HUDEP-2 (cell line): ENCODE measurements around the gene EVL.

Experiments used
- DNase-seq, 76 experiments: peaks; one replicate each; lab custom pipeline; 2025; ENCODE audit not compliant: unreplicated experiment in 76 of 76; lab: John Stamatoyannopoulos, UW

Gene EVL

GRCh38 chr14:100106250-100107112 lies 41.3 kb downstream of the EVL start:
- no peak for DNase-seq

- peak in 1 of 76 experiments; percentile 9 for DNase-seq
These were observed 42.0 kb downstream of the EVL start for GRCh38 chr14:100107236-100107635.

DNA sequence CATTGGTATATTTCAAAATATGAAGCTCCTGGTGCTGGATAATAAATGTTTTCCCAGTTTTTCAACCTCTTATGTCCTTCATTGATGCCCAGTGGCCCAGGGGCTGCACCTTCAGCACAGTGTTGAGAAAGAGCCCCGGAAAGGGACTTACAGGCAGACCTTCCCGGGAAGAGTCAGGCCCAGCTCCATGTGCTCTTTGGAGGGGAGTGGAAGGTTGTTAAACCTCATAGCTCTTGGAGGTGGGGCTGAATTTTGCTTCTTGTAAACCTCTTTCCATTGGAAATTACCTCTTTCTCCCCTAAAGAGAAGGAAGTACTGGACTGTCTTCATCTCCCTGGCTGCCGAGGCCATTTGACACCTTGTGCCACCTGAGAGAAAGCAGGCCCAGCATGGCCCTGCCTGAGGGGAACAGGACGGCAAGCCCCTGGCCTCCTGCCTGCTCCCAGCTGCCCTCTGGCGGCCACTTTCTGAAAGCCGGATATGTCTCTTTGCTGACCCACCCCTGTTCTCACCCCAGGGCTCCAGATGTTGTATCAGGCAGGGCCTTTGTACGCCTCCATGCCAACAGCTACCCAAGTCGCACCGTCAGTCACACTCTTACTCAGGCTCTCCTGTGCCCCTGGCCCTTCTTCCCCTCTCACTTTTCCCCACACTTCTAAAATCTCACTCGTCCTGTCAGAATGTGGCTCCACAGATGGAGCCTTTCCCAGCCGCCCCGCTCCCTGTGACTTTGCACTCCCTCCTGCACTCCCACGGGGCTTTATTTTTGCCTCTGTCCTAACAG lies 43.0 kb downstream of the EVL start:
- peak in 71 of 76 experiments; percentile 3 to 86 (median 66) for DNase-seq

DNA sequence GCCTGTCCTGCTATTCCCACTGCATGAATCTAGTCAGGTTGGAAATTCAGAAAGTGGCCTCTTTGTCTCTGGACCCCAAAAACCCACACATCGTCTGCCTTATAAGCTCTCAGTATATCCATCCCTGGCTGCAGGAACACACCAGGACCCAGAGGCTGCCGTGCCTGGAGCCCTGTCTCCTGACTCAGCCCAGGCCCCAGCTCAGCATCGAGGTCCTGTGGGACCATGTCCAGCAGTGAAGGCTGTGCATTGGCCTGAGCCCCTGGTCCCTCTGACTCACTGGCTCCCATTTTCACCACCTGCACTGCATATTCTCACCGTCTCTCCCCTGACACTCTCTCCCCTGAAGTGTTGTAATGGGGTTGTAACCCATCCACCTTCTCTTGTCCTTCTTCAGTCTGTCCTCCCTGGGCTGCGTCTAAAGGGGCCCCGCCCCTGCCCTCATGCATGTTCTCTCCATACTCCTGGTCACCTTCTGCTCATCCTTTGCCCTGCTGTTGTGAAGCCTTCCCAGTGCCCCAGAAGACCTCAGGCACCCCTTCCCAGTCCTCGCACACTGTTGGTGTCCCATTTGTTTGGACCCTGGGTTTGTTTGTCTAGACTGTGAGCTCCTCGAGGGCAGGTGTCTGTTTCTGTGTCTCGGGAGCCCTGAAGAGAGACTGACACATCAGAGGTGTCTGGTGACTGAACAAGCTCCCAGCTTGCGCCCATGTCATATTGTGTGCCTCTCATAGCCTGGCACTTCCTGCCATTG lies 43.8 kb downstream of the EVL start:
- DNase-seq = no peak

DNA sequence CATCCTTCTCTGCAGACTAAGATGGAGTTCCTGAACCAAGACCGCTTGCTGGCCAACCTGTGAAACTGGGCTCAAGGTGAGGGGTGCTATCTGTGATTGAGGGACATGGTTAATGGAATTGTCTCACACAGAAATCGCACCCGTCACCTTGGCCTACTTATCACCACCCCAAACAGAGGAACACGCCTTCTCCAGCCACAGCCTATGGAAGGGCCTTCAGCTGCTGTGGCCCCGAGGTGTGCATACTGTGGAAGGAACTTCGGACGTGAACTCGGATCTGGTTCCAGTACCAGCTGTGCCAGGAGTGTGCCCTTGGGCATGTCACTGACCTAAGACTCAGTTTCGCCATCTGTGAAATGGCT lies 44.4 kb downstream of the EVL start:
- no peak for DNase-seq

GRCh38 chr14:100110816-100111215 lies 45.6 kb downstream of the EVL start:
- no peak for DNase-seq

DNA sequence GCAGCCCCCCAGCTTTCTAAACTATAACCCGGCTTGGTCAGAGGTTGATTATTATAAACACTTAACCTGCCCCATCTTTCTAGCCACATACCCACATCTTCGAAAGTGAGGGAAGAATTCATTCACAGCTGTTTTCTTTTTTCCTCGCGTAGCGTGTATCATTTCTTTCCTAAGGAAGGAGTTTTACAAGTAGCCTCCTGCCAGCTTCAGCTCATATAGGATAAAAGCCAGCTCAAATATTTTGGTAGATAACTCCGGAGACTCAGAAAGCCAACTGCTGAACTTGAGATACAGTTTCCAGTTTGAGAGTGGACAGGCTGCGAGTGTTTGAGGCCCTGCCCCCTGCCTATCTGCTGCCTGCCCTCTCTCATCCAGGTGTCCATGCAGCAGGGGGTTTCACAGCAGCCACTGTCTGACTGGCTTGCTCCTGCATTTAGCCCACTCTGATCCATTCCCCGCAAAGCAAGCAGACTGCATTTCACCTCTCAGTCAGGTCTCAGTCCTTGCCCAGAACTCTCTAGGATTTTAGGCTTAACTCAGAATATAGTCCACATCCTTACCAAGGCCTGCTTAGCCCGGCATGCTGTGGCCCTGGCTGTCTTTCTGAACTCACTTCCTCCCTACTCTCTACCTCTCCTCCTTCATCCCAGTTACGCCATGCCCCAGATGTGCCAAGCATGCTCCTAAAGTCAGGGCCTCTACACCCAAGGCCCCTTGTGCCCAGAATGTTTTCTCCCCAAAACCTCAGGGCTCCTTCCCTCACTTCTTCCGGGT lies 46.9 kb downstream of the EVL start:
- DNase-seq = no peak

DNA sequence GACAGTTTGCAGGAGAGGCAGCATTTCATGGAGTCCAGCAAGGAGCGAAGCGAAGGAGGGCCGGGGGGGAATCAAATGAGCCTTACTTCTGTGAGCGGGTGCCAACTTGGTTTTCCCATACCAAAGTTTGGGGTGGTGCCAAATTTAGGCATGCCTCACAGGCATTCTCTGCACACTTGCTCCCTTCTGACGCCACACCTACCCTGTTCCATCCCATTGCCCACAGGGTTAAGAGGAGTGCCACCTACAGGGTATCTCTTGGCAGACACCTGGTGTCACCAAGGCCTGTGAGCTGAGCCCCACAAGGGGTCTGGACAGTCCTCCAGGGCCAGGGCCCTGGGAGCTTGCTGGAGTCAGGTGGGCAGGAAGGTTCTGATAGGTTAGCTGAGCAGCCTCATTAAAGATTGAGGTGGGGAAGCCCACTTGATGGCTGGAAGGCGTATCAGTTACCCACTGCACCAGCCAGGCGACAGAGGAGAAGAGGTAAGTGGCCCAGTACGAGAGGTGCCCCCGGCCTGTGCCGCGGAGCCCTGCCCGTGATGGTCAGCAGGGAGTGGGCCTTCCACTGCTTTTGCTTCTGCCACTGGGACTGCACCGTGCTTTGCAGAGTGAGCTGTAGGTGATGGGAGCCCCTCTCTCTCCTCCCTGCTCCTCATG lies 49.0 kb downstream of the EVL start:
- no peak for DNase-seq

- DNase-seq = no peak
These were observed 50.0 kb downstream of the EVL start for GRCh38 chr14:100115236-100115635.

- no peak for DNase-seq
These were observed 50.5 kb downstream of the EVL start for GRCh38 chr14:100115726-100116125.

DNA sequence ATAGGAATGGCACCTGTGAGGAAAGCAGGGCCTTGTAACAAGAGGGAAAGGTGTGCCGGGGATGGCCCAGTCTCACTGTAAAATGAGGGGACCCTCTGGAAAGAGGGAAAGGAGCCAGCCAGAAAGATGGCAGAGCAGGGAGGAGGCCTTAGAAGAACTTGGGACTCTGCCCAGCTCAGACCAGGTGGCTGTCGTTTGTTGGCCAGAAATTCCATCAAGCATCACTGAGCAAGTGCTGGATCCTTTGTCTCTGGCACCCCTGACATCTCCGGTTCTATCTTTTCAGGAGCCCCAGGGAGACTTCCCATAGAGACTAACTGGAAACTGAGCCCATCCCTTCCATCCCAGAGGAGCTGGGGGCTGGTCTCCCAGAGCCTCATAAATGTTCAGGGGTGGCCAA lies 50.9 kb downstream of the EVL start:
- no peak for DNase-seq

- no peak for DNase-seq
These were observed 51.8 kb downstream of the EVL start for GRCh38 chr14:100117026-100117425.

DNA sequence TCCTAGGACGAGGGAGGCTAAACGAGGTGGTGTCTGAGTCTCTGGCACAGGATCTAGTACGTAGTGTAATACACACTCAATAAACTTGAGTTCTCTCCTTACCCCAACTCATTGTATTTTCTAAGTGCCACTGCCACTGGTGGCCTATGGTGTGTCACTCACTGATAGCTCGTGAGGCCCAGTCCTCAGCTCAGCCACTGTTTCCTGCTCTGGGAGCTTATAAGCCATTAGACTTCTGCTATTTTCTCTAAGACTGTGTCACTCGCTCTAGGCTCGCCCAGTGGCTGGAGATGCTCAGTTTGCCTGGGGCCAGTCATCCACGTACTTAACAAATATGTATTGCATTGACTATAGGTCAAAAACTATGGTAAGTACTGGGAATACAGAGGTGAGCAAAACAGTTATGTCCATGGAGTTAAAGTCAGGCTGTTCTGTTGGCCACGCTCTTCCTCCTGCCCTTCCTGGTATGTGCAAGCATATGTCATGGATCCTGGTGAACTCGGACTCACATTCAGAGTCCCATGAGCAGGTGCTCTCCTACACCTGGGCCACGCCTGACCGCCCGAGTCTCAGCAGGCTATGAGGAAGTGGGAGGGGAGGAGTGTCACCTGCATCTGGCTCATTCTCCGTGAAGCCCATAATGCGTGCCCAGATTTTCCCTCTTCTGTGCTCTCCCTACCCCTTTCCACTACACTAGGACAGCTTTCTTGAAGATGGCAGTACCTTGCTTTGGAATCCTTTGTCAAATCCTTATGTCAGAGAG lies 52.6 kb downstream of the EVL start:
- DNase-seq = no peak

- DNase-seq = no peak
These were observed 53.3 kb downstream of the EVL start for GRCh38 chr14:100118396-100119011.

- no peak for DNase-seq
These were observed 54.0 kb downstream of the EVL start for GRCh38 chr14:100119251-100119650.

DNA sequence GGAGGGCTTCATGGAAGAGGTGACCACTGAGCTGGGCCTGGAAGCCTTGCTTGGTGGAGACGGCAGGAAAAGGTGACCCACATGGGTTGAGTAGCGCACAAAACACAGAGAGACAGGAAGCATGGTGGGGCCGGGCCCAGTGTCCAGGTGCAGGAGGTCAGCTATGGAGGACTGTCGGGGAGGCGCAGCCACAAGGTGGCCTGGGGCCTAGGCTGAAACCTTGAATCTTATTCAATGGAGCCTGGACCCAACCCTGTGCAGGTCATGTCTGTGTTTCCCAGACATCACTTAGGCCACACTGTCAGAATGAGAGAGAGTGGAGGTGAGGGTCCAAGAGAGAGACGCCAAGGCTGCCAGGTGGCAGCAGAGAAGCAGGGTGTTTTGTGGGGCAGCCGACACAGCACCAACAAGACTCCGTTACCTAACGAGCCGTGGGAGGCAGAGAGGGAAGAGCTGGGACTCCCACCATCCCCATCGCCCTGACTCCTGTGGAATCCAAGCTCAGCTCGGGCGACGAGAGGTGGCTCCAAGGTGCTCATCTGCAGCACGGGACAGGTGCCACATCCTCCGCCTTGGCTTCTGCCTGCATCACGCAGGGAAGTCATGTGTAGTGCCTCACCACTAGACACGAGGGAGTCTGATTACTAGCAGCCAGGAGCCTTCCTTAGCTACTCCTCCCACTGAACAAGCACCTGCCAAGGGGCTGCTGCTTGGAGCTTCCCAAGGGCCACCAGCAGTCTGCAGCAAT lies 55.5 kb downstream of the EVL start:
- no peak for DNase-seq

- DNase-seq = no peak
These were observed 56.6 kb downstream of the EVL start for GRCh38 chr14:100121643-100122480.
